Left cardiac atrium (tissue), 4 donors: ENCODE data around the gene MCF2L2. TPM values are rescaled to one million over a fixed set of nuclear protein-coding genes. Genes with fewer than 3 reads are reported as not detected.
A peak's percentile ranks its signal among the peaks of the same experiment; 100 is the strongest.
"Not testable (repeated sequence)": the region's sequence is repeated elsewhere in the genome, so short reads cannot be mapped to it uniquely, and the experiment has no call there.

ENCODE experiments used
- ATAC-seq, 2 donors: fragments of 200-7000 bp; cut with Tn5 transposase; one replicate each; pipeline ENCODE4 v1.9.1; 2020; ENCODE audit warnings: mild to moderate bottlenecking in 2 of 2, moderate library complexity in 2 of 2
- DNase-seq: peaks from one replicate; pipeline ENCODE4 v3.0.0-alpha.2; 2020
- intact Hi-C, 2 donors: fragments of 100-400 bp; cut with DNase I; formaldehyde crosslinking; loops; one replicate each; pipeline versions ENCODE4 v1.14.1 to v1.15.1; 2022 to 2023
- total RNA-seq, 2 donors: library from RNA; stranded (reverse); fragmentation: NEBNext Ultra II Directional; extraction: Animal tissue kit (Norgen Biotek cat#: 25700); gene quantifications; one replicate each; pipeline ENCODE4 v1.2.1, GENCODE V29; 2021
- donor health status: DM: no; HTN: yes; CAD: no.
- donor health status: DM: no; HTN: yes; CAD: no; lungs with severe emphysema.
- donor health status: DM: yes; HTN: yes; CAD: no.
- donor health status: Dilated cardiomyopathy.

MCF2L2 gene
- total RNA-seq, 2 donors from 2014 or later = 0.34 to 1.1 TPM

DNA sequence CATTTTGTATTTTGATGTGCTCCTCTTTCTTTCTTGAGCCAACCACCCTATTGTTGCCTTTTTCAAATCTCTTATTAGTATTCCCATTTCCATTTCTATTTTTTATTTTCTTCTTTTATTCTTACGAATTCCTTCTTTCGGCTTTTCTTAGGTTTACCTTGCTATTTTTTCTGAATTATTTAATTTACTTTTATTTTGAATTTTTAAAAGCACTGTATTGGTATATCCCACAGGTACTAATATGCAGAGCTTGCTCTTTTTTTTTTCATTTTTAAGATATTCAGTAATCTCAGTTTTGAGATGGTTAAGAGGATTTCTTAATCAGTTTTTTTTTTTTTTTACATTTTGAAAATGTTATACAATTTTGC, 18.4 kb upstream of the MCF2L2 start:
- no peak for DNase-seq
- intact Hi-C loops = no loop called here
- no peak for ATAC-seq

- DNase-seq (no peak), ATAC-seq (no peak)
- intact Hi-C loops = no loop called here
These were observed 16.3 kb upstream of the MCF2L2 start for GRCh38 chr3:183444748-183445147.

DNA sequence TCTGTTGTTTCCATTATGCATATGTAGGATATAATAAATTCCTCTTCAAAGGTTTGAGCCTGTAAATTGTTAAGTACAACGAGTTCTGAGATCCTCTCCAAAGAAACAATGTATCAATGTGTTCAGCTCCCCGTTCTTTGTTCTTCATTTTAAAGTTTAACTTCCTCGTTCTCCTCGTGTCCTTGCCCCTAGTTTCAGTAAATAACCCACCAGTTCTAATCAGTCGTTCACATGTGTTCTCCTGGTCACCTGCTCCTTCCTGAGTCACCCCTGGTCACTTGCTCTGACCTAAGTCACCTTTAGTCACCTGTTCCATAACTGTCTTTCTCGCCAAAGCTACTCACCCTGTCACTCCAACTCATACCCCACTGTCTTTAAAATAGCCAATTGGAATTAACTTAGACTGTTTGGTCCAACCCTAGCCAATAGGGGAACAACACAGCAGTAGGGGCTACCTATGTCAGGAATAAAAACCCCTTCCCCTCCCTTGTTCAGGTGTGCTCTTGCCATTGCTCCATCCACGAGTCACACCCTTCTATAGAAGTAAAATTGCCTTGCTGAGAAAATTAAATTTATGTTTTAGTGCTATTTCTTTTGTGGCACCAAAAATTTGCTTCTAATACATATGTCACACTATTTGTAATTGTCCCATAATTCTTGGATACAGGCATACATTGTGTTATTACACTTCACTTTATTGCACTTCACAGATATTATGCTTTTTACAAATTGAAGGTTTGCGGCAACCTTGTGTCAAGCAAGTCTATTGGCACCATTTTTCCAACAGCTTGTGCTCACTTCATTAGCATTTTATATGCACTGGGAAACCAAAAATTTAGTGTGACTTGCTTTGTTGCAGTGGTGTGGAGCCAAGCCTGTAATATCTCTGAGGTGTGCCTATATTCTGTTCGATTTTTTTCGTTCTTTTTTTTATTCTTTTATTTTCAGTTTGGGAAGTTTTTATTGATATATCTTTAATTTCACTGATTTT, 15.3 kb upstream of the MCF2L2 start:
- DNase-seq (no peak), ATAC-seq (no peak)
- intact Hi-C loops = no loop called here

DNA sequence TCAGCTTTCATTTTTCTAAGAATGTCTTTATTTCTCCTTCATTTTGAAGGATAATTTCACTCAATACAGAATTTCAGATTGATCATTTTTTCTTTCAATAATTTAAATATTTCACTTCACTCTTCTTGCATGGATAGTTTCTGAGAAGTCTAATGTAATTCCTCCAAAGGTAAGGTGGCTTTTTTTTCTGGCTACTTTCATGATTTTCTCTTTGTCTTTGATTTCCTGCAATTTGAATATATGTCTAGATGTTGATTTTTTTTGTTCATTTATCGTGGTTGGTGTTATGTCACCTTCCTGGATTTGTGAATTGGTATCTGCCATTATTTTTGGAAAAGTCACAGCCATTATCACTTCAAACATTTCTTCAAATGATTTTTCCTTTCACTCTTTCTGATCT, 14.6 kb upstream of the MCF2L2 start:
- intact Hi-C loops = no loop called here
- no peak for ATAC-seq

GRCh38 chr3:183440521-183440920, 12.1 kb upstream of the MCF2L2 start:
- ATAC-seq, DNase-seq, intact Hi-C loops: not testable (repeated sequence)

More for the DNA sequence above, 14.6 kb upstream of the MCF2L2 start:
- no peak for DNase-seq

DNA sequence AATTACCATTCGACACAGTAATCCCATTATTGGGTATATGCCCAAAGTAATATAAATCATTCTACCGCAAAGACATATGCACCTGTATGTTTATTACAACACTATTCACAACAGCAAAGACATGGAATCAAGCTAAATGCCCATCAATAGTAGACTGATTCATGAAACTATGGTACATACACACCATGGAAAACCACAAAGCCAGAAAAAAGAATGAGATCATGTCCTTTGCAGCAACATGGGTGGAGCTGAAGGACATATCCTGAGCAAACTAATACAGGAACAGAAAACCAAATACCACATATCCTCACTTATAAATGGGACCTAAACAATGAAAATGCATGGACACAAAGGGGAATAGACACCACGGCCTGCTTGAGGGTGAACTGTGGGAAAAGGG, 11.1 kb upstream of the MCF2L2 start:
- no peak for DNase-seq
- intact Hi-C loops = no loop called here

DNA sequence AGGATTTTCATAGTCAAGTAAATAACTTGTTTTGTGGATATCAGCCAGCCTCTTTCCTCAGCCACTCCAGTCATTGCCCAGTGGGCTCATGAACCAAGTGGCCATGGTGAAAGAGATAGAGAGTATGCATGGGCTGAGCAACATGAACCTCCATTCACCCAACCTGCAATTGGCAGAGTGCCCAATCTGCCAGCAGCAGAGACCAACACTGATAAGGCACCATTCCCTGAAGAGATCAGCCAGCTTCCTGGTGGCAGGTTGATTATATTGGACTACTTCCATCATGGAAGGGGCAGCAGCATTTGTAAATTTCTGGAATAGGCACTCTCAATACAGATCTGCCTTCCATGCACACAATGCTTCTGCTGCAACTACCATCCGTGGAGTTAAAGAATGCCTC, 10.3 kb upstream of the MCF2L2 start:
- intact Hi-C loops = no loop called here
- DNase-seq (no peak), ATAC-seq (no peak)

More for the DNA sequence above, 11.1 kb upstream of the MCF2L2 start:
- no peak for ATAC-seq

DNA sequence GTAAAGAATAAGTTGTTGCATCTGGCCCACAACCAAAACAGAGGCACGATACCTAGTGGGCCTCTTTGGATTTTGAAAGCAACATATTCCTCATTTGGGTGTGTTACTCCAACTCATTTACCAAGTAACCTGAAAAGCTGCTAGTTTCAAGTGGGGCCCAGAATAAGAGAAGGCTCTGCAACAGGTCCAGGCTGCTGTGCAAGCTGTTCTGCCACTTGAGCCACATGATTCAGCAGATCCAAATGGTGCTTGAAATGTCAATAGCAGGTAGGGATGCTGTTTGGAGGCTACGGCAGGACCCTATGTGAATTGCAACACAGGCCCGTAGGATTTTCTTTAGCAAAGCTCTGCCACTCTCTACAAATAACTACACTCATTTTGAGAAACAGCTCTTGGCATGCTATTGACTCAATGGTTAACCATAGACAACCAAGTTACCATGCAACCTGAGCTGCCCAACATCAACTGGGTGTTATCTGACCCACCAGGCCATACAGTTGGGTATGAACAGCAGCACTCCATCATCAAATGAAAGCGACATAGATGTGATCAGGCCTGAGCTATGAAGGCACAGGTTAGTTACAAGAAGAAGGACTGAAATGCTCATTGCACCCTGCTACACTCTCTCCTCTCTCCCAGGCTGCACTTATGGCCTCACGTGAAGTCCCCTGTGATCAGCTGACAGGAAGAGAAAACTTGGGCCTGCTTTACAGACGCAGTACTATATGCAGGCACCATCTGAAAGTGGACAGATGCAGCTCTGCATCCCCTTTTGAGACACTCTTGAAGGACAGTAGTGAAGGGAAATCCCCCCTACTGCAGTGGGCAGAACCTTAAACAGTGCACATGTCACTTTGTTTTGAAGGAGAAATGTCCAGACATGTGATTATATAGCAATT, 9.5 kb upstream of the MCF2L2 start:
- ATAC-seq = no peak
- DNase-seq = no peak
- intact Hi-C loops = no loop called here

DNA sequence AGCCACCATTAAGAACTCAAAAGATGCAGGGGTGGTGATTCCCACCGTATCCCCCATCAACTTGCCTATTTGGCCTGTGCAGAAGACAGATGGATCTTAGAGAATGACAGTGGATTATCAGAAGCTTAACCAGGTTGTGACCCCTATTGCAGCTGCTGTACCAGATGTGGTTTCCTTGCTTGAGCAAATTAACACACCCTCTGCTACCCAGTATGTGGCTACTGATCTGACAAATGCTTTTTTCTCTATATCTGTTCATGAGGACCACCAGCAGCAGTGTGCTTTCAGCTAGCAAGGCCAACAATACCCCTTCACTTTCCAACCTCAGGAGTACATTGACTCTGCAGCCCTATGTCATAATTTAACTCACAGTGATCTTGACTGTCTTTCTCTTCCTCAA, 8.6 kb upstream of the MCF2L2 start:
- no peak for ATAC-seq
- intact Hi-C loops = no loop called here
- DNase-seq = no peak

- intact Hi-C loops = no loop called here
- ATAC-seq = no peak
- no peak for DNase-seq
These were observed 7.2 kb upstream of the MCF2L2 start for GRCh38 chr3:183435661-183436060.

DNA sequence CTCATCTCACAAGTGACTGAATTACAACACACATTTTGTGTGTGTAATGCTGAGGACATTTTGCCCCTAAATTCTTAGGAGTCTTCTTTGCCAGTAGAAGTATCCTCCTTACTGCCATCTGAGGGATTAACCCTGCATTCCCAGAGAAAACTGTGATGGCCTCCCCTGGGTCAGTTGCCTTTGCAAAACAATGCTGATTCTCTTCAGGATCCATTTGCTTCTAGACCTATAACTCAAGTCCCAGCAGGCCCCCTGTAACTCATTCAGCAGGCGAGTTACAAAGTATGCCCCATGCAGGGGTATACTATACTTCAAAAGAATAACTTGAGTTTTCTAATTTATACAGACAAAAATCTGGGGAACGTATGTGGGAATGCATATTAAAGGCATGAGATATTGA, 6.6 kb upstream of the MCF2L2 start:
- ATAC-seq (no peak), DNase-seq (no peak)
- intact Hi-C loops = no loop called here

DNA sequence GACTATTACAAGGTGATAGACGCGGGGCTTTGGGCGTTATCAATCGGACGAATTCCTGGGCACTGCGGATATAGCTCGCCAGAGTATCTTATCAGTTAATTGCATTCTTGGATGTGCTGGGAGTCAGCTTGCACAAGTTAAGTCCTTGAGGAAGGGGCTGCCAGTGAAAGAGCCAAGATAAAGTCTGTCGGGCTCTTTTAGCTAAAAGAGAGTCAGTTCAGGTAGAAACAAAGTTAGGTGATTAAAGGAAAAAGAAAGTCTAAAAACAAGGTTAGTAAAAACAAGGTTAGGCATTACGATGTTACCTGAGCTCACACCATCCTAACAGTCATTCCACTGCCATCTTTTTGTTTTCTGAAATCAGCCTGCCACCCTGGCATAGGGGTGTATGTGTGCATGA, 6.1 kb upstream of the MCF2L2 start:
- ATAC-seq (no peak), DNase-seq (no peak)
- intact Hi-C loops = no loop called here

- DNase-seq (no peak), ATAC-seq (no peak)
- intact Hi-C loops = no loop called here
These were observed 2.0 kb upstream of the MCF2L2 start for GRCh38 chr3:183430325-183430957.

DNA sequence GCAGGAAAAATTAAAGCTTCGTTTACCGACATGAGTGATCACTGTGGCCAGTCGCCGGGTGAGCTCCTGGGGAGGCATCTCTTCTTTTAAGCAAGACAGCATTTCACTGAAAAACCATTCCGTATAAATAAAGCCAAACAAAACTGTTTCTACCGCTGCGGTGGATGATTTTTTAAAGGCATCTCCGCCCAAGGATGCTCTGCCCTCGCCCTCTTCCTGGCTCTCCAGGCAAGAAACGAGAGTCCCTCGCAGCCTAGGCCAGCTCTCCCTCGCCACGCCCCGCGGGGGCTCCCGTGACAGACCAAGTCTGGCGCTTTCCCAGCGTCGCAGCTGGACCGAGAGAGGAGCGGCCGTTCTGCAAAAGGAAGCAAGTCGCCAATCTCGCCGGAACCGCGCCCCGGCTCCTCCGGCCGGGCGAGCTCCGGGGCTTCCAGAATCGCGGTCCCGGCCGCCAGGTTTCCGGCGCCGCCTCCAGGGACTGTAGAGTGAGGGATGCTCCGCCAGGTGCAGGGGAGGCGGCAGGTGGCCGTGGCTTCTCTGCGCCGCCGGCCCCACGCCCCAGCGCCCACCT, 458 bp downstream of the MCF2L2 start:
- DNase-seq = peak; percentile 74

GRCh38 chr3:183427196-183427875, 1.1 kb downstream of the MCF2L2 start:
- no peak for ATAC-seq
- no peak for DNase-seq
- intact Hi-C loops = no loop called here

More for the DNA sequence above, 458 bp downstream of the MCF2L2 start:
- intact Hi-C loops = no loop called here
- peak; percentile 80 to 85 for ATAC-seq

GRCh38 chr3:183418807-183419206, 9.6 kb downstream of the MCF2L2 start:
- DNase-seq, intact Hi-C loops, ATAC-seq: not testable (repeated sequence)

DNA sequence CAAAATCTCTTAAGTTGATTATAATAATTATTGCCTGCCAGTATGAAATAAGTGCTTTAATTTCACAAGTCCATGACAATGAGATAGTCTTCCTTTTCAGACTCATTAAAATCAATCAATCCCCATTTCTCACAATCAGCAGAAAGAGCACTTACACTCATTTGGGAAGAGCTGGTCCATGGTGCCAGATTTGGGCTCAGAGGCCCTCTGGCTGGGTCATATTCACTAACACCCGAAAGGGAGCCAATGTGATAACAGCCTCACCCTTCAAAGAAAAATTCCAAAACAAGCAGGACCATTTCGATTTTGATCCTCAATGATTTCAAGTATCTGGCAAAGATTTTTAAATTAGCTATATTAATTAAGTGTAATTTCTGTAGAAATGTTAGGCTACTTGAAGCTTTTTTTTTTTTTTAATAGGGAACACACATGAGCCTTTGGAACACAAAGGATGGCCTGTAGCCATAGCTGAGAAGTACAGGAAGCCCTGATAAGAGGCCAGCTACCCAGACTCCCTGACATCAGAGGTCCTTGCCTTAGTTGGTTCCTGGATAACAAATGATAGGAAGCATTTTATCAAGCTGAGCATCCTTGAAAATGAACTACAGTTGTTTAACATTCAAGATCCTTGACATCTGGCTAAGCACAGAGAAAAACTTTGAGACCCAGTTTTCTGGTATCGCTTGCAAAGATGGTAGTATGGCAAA, 17.1 kb downstream of the MCF2L2 start:
- ATAC-seq = peak; percentile 72 to 81

GRCh38 chr3:183410759-183411158, 17.7 kb downstream of the MCF2L2 start:
- ATAC-seq (peak in 1 of 2 donors; percentile 21), DNase-seq (no peak)
- intact Hi-C loops = no loop called here

More for the DNA sequence above, 17.1 kb downstream of the MCF2L2 start:
- DNase-seq = no peak
- intact Hi-C loops = no loop called here
